Endothelial cell of umbilical vein (primary cell): ENCODE results near the gene TOGARAM2. TPM values are rescaled to one million over a fixed set of nuclear protein-coding genes. Genes with fewer than 3 reads are reported as not detected.

ENCODE experiments used
- BruUV-seq: library from RNA; stranded (reverse); fragments of 400-500 nt; replicated peaks from 2 replicates; lab custom pipeline; 2021; lab: Mats Ljungman, UMichigan
- CTCF ChIA-PET: fragments of 300-600, 350-600 bp; sonication (Branson Sonifier 250); formaldehyde crosslinking; loops from one replicate; lab custom pipeline; 2021; ENCODE audit warnings: antibody characterized with exemption, inconsistent platforms; lab: Charles Lee
- POLR2A ChIA-PET: fragments of 300-600, 350-600 bp; sonication (Branson Sonifier 250); formaldehyde crosslinking; loops from one replicate; lab custom pipeline; 2021; ENCODE audit warnings: antibody characterized with exemption, inconsistent platforms; lab: Charles Lee
- DNase-seq: peaks from one replicate; pipeline ENCODE4 v3.0.0-alpha.2; 2011; ENCODE audit warnings: low read depth, low spot score
- FAIRE-seq: peaks from 2 replicates; lab custom pipeline; 2011; peaks lifted over from hg19 to GRCh38; lab: Jason Lieb, UNC
- H2AFZ ChIP-seq: 2 replicates; pipeline ENCODE4 v1.6.0; 2012; ENCODE audit warnings: low read depth, low read length, control low read depth, inconsistent platforms
- H3K27ac ChIP-seq: 2 replicates; pipeline ENCODE4 v1.5.1; 2011; ENCODE audit warnings: low read depth, mild to moderate bottlenecking, control low read depth, low read length, moderate library complexity; ENCODE audit not compliant: insufficient read depth
- H3K27me3 ChIP-seq, 2 experiments: 2 replicates each; pipeline versions ENCODE4 v1.6.0 to v1.6.1; 2011; ENCODE audit warnings: low read length in 2 of 2, mixed read lengths in 1 of 2; ENCODE audit not compliant: control insufficient read depth in 2 of 2, insufficient read depth in 2 of 2
- H3K36me3 ChIP-seq, 2 experiments: 2 replicates in 1 of 2; 3 replicates in 1 of 2; pipeline ENCODE4 v1.5.1; 2011; ENCODE audit warnings: low read length in 2 of 2, mild to moderate bottlenecking in 1 of 2, moderate library complexity in 1 of 2; ENCODE audit not compliant: control insufficient read depth in 2 of 2, insufficient read depth in 2 of 2; ENCODE audit errors: extremely low read depth in 1 of 2
- H3K4me1 ChIP-seq: 3 replicates; pipeline ENCODE4 v1.5.1; 2011; ENCODE audit warnings: mild to moderate bottlenecking, low read length; ENCODE audit not compliant: control insufficient read depth, insufficient read depth; ENCODE audit errors: extremely low read depth
- H3K4me2 ChIP-seq: 2 replicates; pipeline ENCODE4 v1.6.1; 2011; ENCODE audit warnings: low read length, control low read depth, mixed read lengths; ENCODE audit not compliant: insufficient read depth
- H3K4me3 ChIP-seq, 3 experiments: fragments of 200-600 bp in 1 of 3; sonication (generic), shearing (Covaris generic) in 1 of 3; replicated peaks in 1 of 3; 2 replicates each; pipeline ENCODE4 v1.5.1; 2011 to 2016; ENCODE audit warnings: control low read depth in 3 of 3, low read length in 3 of 3, mild to moderate bottlenecking in 2 of 3, inconsistent platforms in 1 of 3, low read depth in 1 of 3, moderate library complexity in 1 of 3; ENCODE audit not compliant: insufficient read depth in 1 of 3
- H3K79me2 ChIP-seq: 2 replicates; pipeline ENCODE4 v1.6.0; 2012; ENCODE audit warnings: low read length, inconsistent platforms; ENCODE audit not compliant: control insufficient read depth, insufficient read depth
- H3K9ac ChIP-seq: replicated peaks from 2 replicates; pipeline ENCODE3; 2011; ENCODE audit warnings: low read length, control low read depth; ENCODE audit not compliant: insufficient read depth; ENCODE audit errors: extremely low read depth
- H3K9me1 ChIP-seq: replicated peaks from 3 replicates; pipeline ENCODE4 v1.6.0; 2011; ENCODE audit warnings: mild to moderate bottlenecking, low read length; ENCODE audit not compliant: control insufficient read depth, insufficient read depth; ENCODE audit errors: extremely low read depth
- H3K9me3 ChIP-seq: replicated peaks from 2 replicates; pipeline ENCODE4 v1.5.1; 2012; ENCODE audit warnings: low read length, inconsistent platforms; ENCODE audit not compliant: control insufficient read depth, insufficient read depth
- H4K20me1 ChIP-seq: replicated peaks from 2 replicates; pipeline ENCODE3; 2011; ENCODE audit warnings: mild to moderate bottlenecking, low read length; ENCODE audit not compliant: control insufficient read depth, insufficient read depth; ENCODE audit errors: extremely low read depth
- EZH2 ChIP-seq: IDR thresholded peaks from 2 replicates; pipeline ENCODE4 v1.6.1; 2012; ENCODE audit warnings: borderline replicate concordance, low read depth, mild to moderate bottlenecking, moderate library complexity, low read length, inconsistent platforms; ENCODE audit not compliant: severe bottlenecking
- FOS ChIP-seq: IDR thresholded peaks from 2 replicates; pipeline ENCODE4 v1.6.1; 2011; ENCODE audit warnings: mild to moderate bottlenecking, low read length, moderate library complexity, borderline replicate concordance; ENCODE audit not compliant: insufficient read depth
- GATA2 ChIP-seq: IDR thresholded peaks from 2 replicates; pipeline ENCODE4 v1.7.0; 2011; ENCODE audit warnings: low read depth, mild to moderate bottlenecking, moderate library complexity, mixed read lengths, low read length; ENCODE audit not compliant: insufficient read length, insufficient read depth
- JUN ChIP-seq: IDR thresholded peaks from 2 replicates; pipeline ENCODE4 v1.6.1; 2011; ENCODE audit warnings: borderline replicate concordance, low read depth; ENCODE audit not compliant: insufficient read length, insufficient read depth
- MYC ChIP-seq: IDR thresholded peaks from one replicate; pipeline ENCODE4 v1.6.1; 2011; ENCODE audit warnings: mild to moderate bottlenecking, low read depth, low read length
- POLR2A ChIP-seq: IDR thresholded peaks from 2 replicates; pipeline ENCODE4 v1.6.1; 2012; ENCODE audit warnings: low read depth, mild to moderate bottlenecking, control low read depth, low read length
- POLR2AphosphoS5 ChIP-seq: IDR thresholded peaks from 2 replicates; pipeline ENCODE4 v1.6.1; 2012; ENCODE audit warnings: low read depth, mild to moderate bottlenecking, control low read depth, low read length, moderate library complexity; ENCODE audit not compliant: insufficient read depth
- dilution Hi-C: fragments of 300-500 bp; cut with MboI; formaldehyde crosslinking; loops from one replicate; pipeline ENCODE4 v1.15.0; 2019; ENCODE audit warnings: low sequenced_read_pairs; ENCODE audit not compliant: extremely low pct_ligation_motif_present
- intact Hi-C: fragments of 100-400 bp; cut with micrococcal nuclease; formaldehyde crosslinking; loops from one replicate; pipeline ENCODE4 v1.10.0; 2022
- polyA plus RNA-seq, 4 experiments: library from polyadenylated mRNA; depleted of rRNA in 3 of 4; stranded (reverse) in 3 of 4; unstranded in 1 of 4; fragments of >200 nt; gene quantifications; 2 replicates each; pipeline versions ENCODE4 v1.2.1 to v1.2.3, GENCODE V29; 2011 to 2012; ENCODE audit warnings: missing spikeins in 1 of 4
- total RNA-seq: library from RNA; stranded (reverse); gene quantifications from 2 replicates; pipeline ENCODE4 v1.2.3, GENCODE V29; 2021
- TF ChIP-seq, protein P1 (sequence below): IDR thresholded peaks from 2 replicates; pipeline ENCODE4 v1.6.1; 2011; ENCODE audit not compliant: insufficient read depth, insufficient read length
- TF ChIP-seq, protein P2 (sequence below), 2 donors: IDR thresholded peaks; 1 replicate in 1 of 2; 2 replicates in 1 of 2; pipeline ENCODE4 v1.5.1; 2011; ENCODE audit warnings: low read length in 2 of 2, mild to moderate bottlenecking in 2 of 2, moderate library complexity in 2 of 2, control low read depth in 1 of 2, inconsistent platforms in 1 of 2, low read depth in 1 of 2; ENCODE audit not compliant: insufficient read depth in 1 of 2; ENCODE audit errors: extremely low read depth in 1 of 2

Gene TOGARAM2
- total and polyA plus RNA-seq, 2 donors (not counting 3 experiments of a cell fraction or from before 2014, with no cell fraction given): not detected

DNA sequence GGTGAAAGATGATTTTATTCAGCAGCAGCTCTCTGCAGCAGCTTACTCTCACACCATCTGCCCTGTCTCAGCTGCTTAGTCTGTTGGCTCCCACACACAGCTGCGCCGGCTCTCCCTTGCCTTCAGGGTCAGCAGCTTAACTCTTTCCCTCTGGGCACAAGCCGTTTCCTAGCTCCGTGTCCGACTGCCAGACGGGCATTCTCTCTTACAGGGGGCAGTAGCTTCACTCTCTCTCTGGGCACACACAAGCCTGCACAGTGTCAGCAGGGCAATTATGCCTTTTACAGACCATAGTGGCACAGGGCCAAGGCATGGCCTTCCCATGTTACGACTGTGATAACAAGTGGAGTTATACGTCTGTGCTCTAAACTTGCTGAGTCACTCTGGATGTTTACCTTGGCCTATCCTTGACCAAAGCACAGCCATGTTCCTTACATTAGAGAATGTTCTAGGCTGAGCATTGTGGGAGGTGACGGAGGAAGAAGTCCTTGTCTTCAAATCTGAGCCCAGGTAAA, 61.5 kb downstream of the TOGARAM2 start:
- H3K79me2 ChIP-seq: no peaks in the 10 kb centered on the region
- no peaks in the 10 kb centered on the region for H3K4me1 ChIP-seq
- ChIA-PET POLR2A (no interaction called here), CTCF (no interaction called here)
- peak overlapping the region; percentile 14 for H2AFZ ChIP-seq
- H3K36me3 ChIP-seq: no peaks in the 10 kb centered on the region
- dilution Hi-C loops (no loop called here), intact Hi-C loops (no loop called here)
- TF ChIP-seq MYC (no peak), JUN (no peak), FOS (no peak), POLR2A (no peak), EZH2 (no peak), POLR2AphosphoS5 (no peak), GATA2 (no peak)
- TF ChIP-seq, protein P1, sequence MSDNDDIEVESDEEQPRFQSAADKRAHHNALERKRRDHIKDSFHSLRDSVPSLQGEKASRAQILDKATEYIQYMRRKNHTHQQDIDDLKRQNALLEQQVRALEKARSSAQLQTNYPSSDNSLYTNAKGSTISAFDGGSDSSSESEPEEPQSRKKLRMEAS: no peak
- TF ChIP-seq, protein P2, sequence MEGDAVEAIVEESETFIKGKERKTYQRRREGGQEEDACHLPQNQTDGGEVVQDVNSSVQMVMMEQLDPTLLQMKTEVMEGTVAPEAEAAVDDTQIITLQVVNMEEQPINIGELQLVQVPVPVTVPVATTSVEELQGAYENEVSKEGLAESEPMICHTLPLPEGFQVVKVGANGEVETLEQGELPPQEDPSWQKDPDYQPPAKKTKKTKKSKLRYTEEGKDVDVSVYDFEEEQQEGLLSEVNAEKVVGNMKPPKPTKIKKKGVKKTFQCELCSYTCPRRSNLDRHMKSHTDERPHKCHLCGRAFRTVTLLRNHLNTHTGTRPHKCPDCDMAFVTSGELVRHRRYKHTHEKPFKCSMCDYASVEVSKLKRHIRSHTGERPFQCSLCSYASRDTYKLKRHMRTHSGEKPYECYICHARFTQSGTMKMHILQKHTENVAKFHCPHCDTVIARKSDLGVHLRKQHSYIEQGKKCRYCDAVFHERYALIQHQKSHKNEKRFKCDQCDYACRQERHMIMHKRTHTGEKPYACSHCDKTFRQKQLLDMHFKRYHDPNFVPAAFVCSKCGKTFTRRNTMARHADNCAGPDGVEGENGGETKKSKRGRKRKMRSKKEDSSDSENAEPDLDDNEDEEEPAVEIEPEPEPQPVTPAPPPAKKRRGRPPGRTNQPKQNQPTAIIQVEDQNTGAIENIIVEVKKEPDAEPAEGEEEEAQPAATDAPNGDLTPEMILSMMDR (IDR thresholded peaks at IDR 0.05; ENCODE audit: extremely low read depth in 1 of 2, insufficient read depth in 1 of 2, low read depth in 1 of 2, low read length in 2 of 2): no peak
- H3K9me3 ChIP-seq: no peaks in the 10 kb centered on the region
- H3K9ac ChIP-seq: no peak overlapping the region
- no peak overlapping the region for H3K27ac ChIP-seq
- no TSS peak for BruUV-seq
- FAIRE-seq (no peak), DNase-seq (peak; percentile 14)
- H3K4me3 ChIP-seq: no peak overlapping the region
- no peaks in the 10 kb centered on the region for H3K9me1 ChIP-seq
- H4K20me1 ChIP-seq: no peaks in the 10 kb centered on the region
- no peaks in the 10 kb centered on the region for H3K27me3 ChIP-seq
- no peak overlapping the region for H3K4me2 ChIP-seq
